IMR-90 (cell line): ENCODE measurements around the gene CASP14. TPM values are rescaled to one million over a fixed set of nuclear protein-coding genes. Genes with fewer than 3 reads are reported as not detected.

ENCODE experiments used
- ATAC-seq: fragments of 200-7000 bp; cut with Tn5 transposase; 2 replicates; pipeline ENCODE4 v1.9.1; 2020; ENCODE audit warnings: low read depth, mild to moderate bottlenecking, moderate library complexity
- BruUV-seq: library from RNA; stranded (reverse); fragments of 400-500 nt; replicated peaks from 2 replicates; lab custom pipeline; 2021; lab: Mats Ljungman, UMichigan
- CTCF ChIA-PET: fragments of 300-600 bp; formaldehyde crosslinking; extraction: SDS; loops from one replicate; lab custom pipeline; 2021; ENCODE audit warnings: antibody characterized with exemption; lab: Yijun Ruan, JAX
- POLR2A ChIA-PET: fragments of 300-600 bp; sonication (Branson Sonifier 250); formaldehyde crosslinking; loops from one replicate; lab custom pipeline; 2022; ENCODE audit warnings: antibody characterized with exemption; ENCODE audit not compliant: unreplicated experiment; lab: Charles Lee
- DNase-seq: peaks from one replicate; pipeline ENCODE4 v3.0.0; 2013
- H2AFZ ChIP-seq: replicated peaks from 2 replicates; pipeline ENCODE3; 2013; ENCODE audit warnings: low read length, mild to moderate bottlenecking; ENCODE audit not compliant: poor library complexity
- H2AK5ac ChIP-seq: 2 replicates; pipeline ENCODE4 v1.6.1; 2013; ENCODE audit warnings: low read depth, low read length, inconsistent platforms
- H2AK9ac ChIP-seq: replicated peaks from 2 replicates; pipeline ENCODE3; 2013; ENCODE audit warnings: mild to moderate bottlenecking, low read depth, low read length, moderate library complexity; ENCODE audit not compliant: poor library complexity
- H2BK120ac ChIP-seq: 2 replicates; pipeline ENCODE4 v1.6.1; 2013; ENCODE audit warnings: low read depth, low read length, inconsistent platforms
- H2BK15ac ChIP-seq: 3 replicates; pipeline ENCODE4 v1.6.1; 2013; ENCODE audit warnings: low read depth, low read length, inconsistent platforms
- H2BK20ac ChIP-seq: 2 replicates; pipeline ENCODE4 v1.6.1; 2013; ENCODE audit warnings: low read depth, mild to moderate bottlenecking, inconsistent platforms, low read length, moderate library complexity
- H2BK5ac ChIP-seq: 2 replicates; pipeline ENCODE4 v1.6.1; 2013; ENCODE audit warnings: mild to moderate bottlenecking, low read depth, low read length, inconsistent platforms; ENCODE audit not compliant: poor library complexity, severe bottlenecking
- H3K14ac ChIP-seq: replicated peaks from 2 replicates; pipeline ENCODE4 v1.6.1; 2013; ENCODE audit warnings: low read depth, low read length, inconsistent platforms
- H3K18ac ChIP-seq: 2 replicates; pipeline ENCODE4 v1.6.1; 2013; ENCODE audit warnings: low read depth, low read length, control low read depth
- H3K23ac ChIP-seq: 2 replicates; pipeline ENCODE4 v1.6.1; 2013; ENCODE audit warnings: low read depth, low read length, inconsistent platforms
- H3K27ac ChIP-seq: 2 replicates; pipeline ENCODE4 v1.5.1; 2013; ENCODE audit warnings: mild to moderate bottlenecking, control low read depth, low read length; ENCODE audit not compliant: insufficient read depth
- H3K27me3 ChIP-seq: 2 replicates; pipeline ENCODE4 v1.6.1; 2013; ENCODE audit warnings: low read length; ENCODE audit not compliant: control insufficient read depth, insufficient read depth
- H3K36me3 ChIP-seq: 2 replicates; pipeline ENCODE4 v1.6.1; 2013; ENCODE audit warnings: low read length, mixed read lengths; ENCODE audit not compliant: control insufficient read depth, insufficient read depth
- H3K4ac ChIP-seq: 2 replicates; pipeline ENCODE4 v1.6.1; 2013; ENCODE audit warnings: low read depth, low read length, inconsistent platforms
- H3K4me1 ChIP-seq: 2 replicates; pipeline ENCODE4 v1.6.1; 2013; ENCODE audit warnings: low read length, mixed read lengths; ENCODE audit not compliant: control insufficient read depth, insufficient read depth
- H3K4me2 ChIP-seq: 2 replicates; pipeline ENCODE4 v1.6.1; 2013; ENCODE audit warnings: low read depth, mild to moderate bottlenecking, control low read depth, low read length, moderate library complexity
- H3K4me3 ChIP-seq: 2 replicates; pipeline ENCODE4 v1.5.1; 2013; ENCODE audit warnings: low read depth, mild to moderate bottlenecking, control low read depth, low read length, moderate library complexity; ENCODE audit not compliant: insufficient read depth
- H3K56ac ChIP-seq: 2 replicates; pipeline ENCODE4 v1.6.1; 2013; ENCODE audit warnings: low read length, inconsistent platforms; ENCODE audit not compliant: insufficient read depth; ENCODE audit errors: extremely low read depth
- H3K79me1 ChIP-seq, 2 experiments: 2 replicates each; pipeline ENCODE4 v1.6.1; 2013; ENCODE audit warnings: low read length in 2 of 2, inconsistent platforms in 1 of 2, low read depth in 1 of 2
- H3K9ac ChIP-seq: 2 replicates; pipeline ENCODE4 v1.6.1; 2013; ENCODE audit warnings: low read depth, low read length, control low read depth
- H3K9me1 ChIP-seq: 2 replicates; pipeline ENCODE4 v1.6.1; 2013; ENCODE audit warnings: low read length, inconsistent platforms; ENCODE audit not compliant: insufficient read depth
- H3K9me3 ChIP-seq: 2 replicates; pipeline ENCODE4 v1.6.1; 2013; ENCODE audit warnings: low read length; ENCODE audit not compliant: control insufficient read depth, insufficient read depth
- H4K20me1 ChIP-seq: 2 replicates; pipeline ENCODE4 v1.6.1; 2013; ENCODE audit warnings: low read length, inconsistent platforms; ENCODE audit not compliant: insufficient read depth
- H4K5ac ChIP-seq: 2 replicates; pipeline ENCODE4 v1.6.1; 2013; ENCODE audit warnings: mild to moderate bottlenecking, low read depth, low read length, control low read depth
- H4K8ac ChIP-seq, 2 experiments: 2 replicates each; pipeline ENCODE4 v1.6.1; 2013; ENCODE audit warnings: low read depth in 2 of 2, low read length in 2 of 2, control low read depth in 1 of 2, inconsistent platforms in 1 of 2
- H4K91ac ChIP-seq: 2 replicates; pipeline ENCODE4 v1.6.1; 2013; ENCODE audit warnings: low read depth, low read length, inconsistent platforms; ENCODE audit not compliant: insufficient read depth
- BHLHE40 ChIP-seq: fragments of 150-350 bp; IDR thresholded peaks from 2 replicates; pipeline ENCODE4 v1.6.1; 2016; ENCODE audit warnings: mild to moderate bottlenecking, low read depth, low read length
- CEBPB ChIP-seq: IDR thresholded peaks from 2 replicates; pipeline ENCODE4 v1.6.1; 2012; ENCODE audit warnings: low read depth, low read length, improper control_type of control experiment
- CHD1 ChIP-seq: IDR thresholded peaks from 2 replicates; pipeline ENCODE4 v1.6.1; 2012; ENCODE audit warnings: low read depth, low read length, improper control_type of control experiment
- FOS ChIP-seq: fragments of 150-350 bp; IDR thresholded peaks from 2 replicates; pipeline ENCODE4 v1.6.1; 2016; ENCODE audit warnings: low read depth, low read length
- MAFK ChIP-seq: IDR thresholded peaks from 2 replicates; pipeline ENCODE4 v1.6.1; 2012; ENCODE audit warnings: low read depth, low read length, improper control_type of control experiment
- MAZ ChIP-seq: IDR thresholded peaks from 2 replicates; pipeline ENCODE4 v1.6.1; 2012; ENCODE audit warnings: low read depth, mild to moderate bottlenecking, low read length, improper control_type of control experiment, moderate library complexity, borderline replicate concordance
- MXI1 ChIP-seq: IDR thresholded peaks from 2 replicates; pipeline ENCODE4 v1.6.1; 2012; ENCODE audit warnings: low read depth, mild to moderate bottlenecking, low read length, moderate library complexity, borderline replicate concordance
- NFE2L2 ChIP-seq: fragments of 150-350 bp; IDR thresholded peaks from 2 replicates; pipeline ENCODE4 v1.6.1; 2016; ENCODE audit warnings: low read depth, mild to moderate bottlenecking, low read length
- POLR2A ChIP-seq: IDR thresholded peaks from 2 replicates; pipeline ENCODE4 v1.6.1; 2012; ENCODE audit warnings: mild to moderate bottlenecking, low read depth, low read length
- RAD21 ChIP-seq: IDR thresholded peaks from 2 replicates; pipeline ENCODE4 v1.6.1; 2012; ENCODE audit warnings: low read length, improper control_type of control experiment
- RCOR1 ChIP-seq: IDR thresholded peaks from 2 replicates; pipeline ENCODE4 v1.6.1; 2012; ENCODE audit warnings: mild to moderate bottlenecking, low read length, improper control_type of control experiment; ENCODE audit not compliant: insufficient replicate concordance
- RFX5 ChIP-seq: IDR thresholded peaks from 2 replicates; pipeline ENCODE4 v1.8.0; 2012; ENCODE audit warnings: low read depth, mild to moderate bottlenecking, low read length, moderate library complexity
- SMC3 ChIP-seq: fragments of 150-350 bp; IDR thresholded peaks from 2 replicates; pipeline ENCODE4 v1.6.1; 2016; ENCODE audit warnings: low read depth, mild to moderate bottlenecking, antibody characterized with exemption, low read length, moderate library complexity
- WGBS, 2 experiments: methylation state at CpG; one replicate each; pipeline versions ENCODE4 v1.1.5 to v1.1.7; 2013; ENCODE audit warnings: missing lambda C conversion rate in 2 of 2; ENCODE audit not compliant: insufficient read length in 1 of 2; ENCODE audit errors: extremely low coverage in 2 of 2; 5-methylcytosine and 5-hydroxymethylcytosine counted together
- dilution Hi-C: fragments of 300-500 bp; cut with HindIII; formaldehyde crosslinking; loops from one replicate; pipeline ENCODE4 v1.14.3; 2018; ENCODE audit warnings: low sequenced_read_pairs; ENCODE audit not compliant: unreplicated experiment
- in situ Hi-C: fragments of 300-500 bp; cut with MboI; formaldehyde crosslinking; loops from 3 replicates; pipeline ENCODE4 v1.14.3; 2019; ENCODE audit warnings: low sequenced_read_pairs, inconsistent platforms, mixed read lengths
- intact Hi-C: fragments of 100-400 bp; cut with micrococcal nuclease; formaldehyde crosslinking; loops from 2 replicates; pipeline ENCODE4 v1.10.0; 2022
- polyA plus RNA-seq, 3 experiments: library from polyadenylated mRNA; depleted of rRNA; stranded (reverse); fragments of >200 nt; gene quantifications; 2 replicates each; pipeline ENCODE4 v1.2.3, GENCODE V29; 2012; ENCODE audit warnings: low replicate concordance in 1 of 3
- total RNA-seq: library from RNA; depleted of rRNA; stranded (reverse); fragments of >200 nt; gene quantifications from 2 replicates; pipeline ENCODE4 v1.2.3, GENCODE V29; 2012
- TF ChIP-seq, protein P1 (sequence below): fragments of 150-350 bp; IDR thresholded peaks from 2 replicates; pipeline ENCODE4 v1.6.1; 2016; ENCODE audit warnings: low read depth, mild to moderate bottlenecking, low read length, moderate library complexity, borderline replicate concordance
- TF ChIP-seq, protein P2 (sequence below): conservative IDR thresholded peaks from 2 replicates; pipeline ENCODE4 v1.5.1; 2012; ENCODE audit warnings: mild to moderate bottlenecking, low read depth, low read length, improper control_type of control experiment
- TF ChIP-seq, protein P3 (sequence below): fragments of 150-350 bp; IDR thresholded peaks from 2 replicates; pipeline ENCODE4 v1.6.1; 2017; ENCODE audit warnings: mild to moderate bottlenecking, antibody characterized with exemption, low read length, low read depth

Gene CASP14
- total and polyA plus RNA-seq, 2 of the 4 experiments (the other 2 are of a cell fraction): not detected

DNA sequence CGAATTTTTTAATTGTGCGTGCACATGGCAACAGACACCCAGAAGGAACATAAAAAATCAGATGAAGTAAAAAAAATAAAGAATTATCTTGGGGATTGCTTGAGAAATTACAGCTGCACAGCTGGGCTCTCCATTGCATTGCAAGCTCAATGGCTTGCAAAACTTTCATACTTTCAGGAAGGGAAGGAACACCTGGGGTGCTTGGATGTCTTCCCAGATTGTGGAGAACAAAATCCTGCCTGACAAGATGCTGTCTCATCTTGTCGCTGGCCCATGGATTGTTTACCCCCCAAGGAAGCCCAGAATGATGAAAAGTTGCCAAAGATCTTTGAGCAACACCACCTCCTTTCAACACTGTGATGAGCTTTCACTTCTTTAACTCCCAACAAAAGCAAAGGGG lies 11.0 kb upstream of the CASP14 start:
- Histone ChIP-seq H2AFZ (no peak overlapping the region), H4K20me1 (no peaks in the 10 kb centered on the region), H3K18ac (no peak overlapping the region), H4K5ac (no peak overlapping the region), H3K4me3 (no peak overlapping the region), H3K9me1 (no peaks in the 10 kb centered on the region), H4K8ac (no peak overlapping the region), H3K9ac (no peak overlapping the region), H3K56ac (no peak overlapping the region), H4K91ac (no peak overlapping the region), H2BK20ac (no peak overlapping the region), H3K23ac (no peak overlapping the region), H3K4me2 (no peak overlapping the region), H3K14ac (no peak overlapping the region), H2BK120ac (no peak overlapping the region), H3K27ac (no peak overlapping the region), H2AK5ac (no peak overlapping the region), H3K4ac (no peak overlapping the region), H3K27me3 (no peaks in the 10 kb centered on the region), H3K36me3 (no peaks in the 10 kb centered on the region), H3K9me3 (no peaks in the 10 kb centered on the region), H3K4me1 (no peaks in the 10 kb centered on the region), H2BK15ac (no peak overlapping the region), H2AK9ac (no peak overlapping the region), H2BK5ac (no peak overlapping the region), H3K79me1 (no peaks in the 10 kb centered on the region)
- ATAC-seq (no peak), DNase-seq (no peak)
- intact Hi-C loops: no loop called here
- no CpG with 5 or more reads among the region's 3 CpGs for WGBS, 2 experiments
- in situ Hi-C loops: no loop called here
- BruUV-seq: no TSS peak
- TF ChIP-seq MAFK (no peak), MAZ (no peak), RFX5 (no peak), RCOR1 (no peak), FOS (no peak), CEBPB (no peak), NFE2L2 (no peak), CHD1 (no peak), SMC3 (no peak), POLR2A (no peak), RAD21 (no peak), BHLHE40 (no peak), MXI1 (no peak)
- TF ChIP-seq, protein P1, sequence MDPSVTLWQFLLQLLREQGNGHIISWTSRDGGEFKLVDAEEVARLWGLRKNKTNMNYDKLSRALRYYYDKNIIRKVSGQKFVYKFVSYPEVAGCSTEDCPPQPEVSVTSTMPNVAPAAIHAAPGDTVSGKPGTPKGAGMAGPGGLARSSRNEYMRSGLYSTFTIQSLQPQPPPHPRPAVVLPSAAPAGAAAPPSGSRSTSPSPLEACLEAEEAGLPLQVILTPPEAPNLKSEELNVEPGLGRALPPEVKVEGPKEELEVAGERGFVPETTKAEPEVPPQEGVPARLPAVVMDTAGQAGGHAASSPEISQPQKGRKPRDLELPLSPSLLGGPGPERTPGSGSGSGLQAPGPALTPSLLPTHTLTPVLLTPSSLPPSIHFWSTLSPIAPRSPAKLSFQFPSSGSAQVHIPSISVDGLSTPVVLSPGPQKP: no peak
- TF ChIP-seq, protein P2, sequence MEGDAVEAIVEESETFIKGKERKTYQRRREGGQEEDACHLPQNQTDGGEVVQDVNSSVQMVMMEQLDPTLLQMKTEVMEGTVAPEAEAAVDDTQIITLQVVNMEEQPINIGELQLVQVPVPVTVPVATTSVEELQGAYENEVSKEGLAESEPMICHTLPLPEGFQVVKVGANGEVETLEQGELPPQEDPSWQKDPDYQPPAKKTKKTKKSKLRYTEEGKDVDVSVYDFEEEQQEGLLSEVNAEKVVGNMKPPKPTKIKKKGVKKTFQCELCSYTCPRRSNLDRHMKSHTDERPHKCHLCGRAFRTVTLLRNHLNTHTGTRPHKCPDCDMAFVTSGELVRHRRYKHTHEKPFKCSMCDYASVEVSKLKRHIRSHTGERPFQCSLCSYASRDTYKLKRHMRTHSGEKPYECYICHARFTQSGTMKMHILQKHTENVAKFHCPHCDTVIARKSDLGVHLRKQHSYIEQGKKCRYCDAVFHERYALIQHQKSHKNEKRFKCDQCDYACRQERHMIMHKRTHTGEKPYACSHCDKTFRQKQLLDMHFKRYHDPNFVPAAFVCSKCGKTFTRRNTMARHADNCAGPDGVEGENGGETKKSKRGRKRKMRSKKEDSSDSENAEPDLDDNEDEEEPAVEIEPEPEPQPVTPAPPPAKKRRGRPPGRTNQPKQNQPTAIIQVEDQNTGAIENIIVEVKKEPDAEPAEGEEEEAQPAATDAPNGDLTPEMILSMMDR: no peak
- TF ChIP-seq, protein P3, sequence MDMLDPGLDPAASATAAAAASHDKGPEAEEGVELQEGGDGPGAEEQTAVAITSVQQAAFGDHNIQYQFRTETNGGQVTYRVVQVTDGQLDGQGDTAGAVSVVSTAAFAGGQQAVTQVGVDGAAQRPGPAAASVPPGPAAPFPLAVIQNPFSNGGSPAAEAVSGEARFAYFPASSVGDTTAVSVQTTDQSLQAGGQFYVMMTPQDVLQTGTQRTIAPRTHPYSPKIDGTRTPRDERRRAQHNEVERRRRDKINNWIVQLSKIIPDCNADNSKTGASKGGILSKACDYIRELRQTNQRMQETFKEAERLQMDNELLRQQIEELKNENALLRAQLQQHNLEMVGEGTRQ: no peak
- dilution Hi-C loops: no loop called here
- POLR2A ChIA-PET: no interaction called here
- CTCF ChIA-PET: no interaction called here
